Measurements from ENCODE around the gene HIC1. TPM values are rescaled to one million over a fixed set of nuclear protein-coding genes. Genes with fewer than 3 reads are reported as not detected.

The HIC1 gene
- total and polyA plus RNA-seq, 9 of the 15 experiments (the other 6 are each of a cell fraction or from before 2014, with no cell fraction given), result 0.01 to 2.5 (median 0.18) TPM

GRCh38 chr17:2067608-2068024 lies 12.7 kb downstream of the HIC1 start:
- ChIA-PET CTCF (ENCODE audit: low intra/inter-chr PET ratio) (no interaction called here), POLR2A (interaction anchor here (1.1 kb wide), 1 partner anchor 10 kb away, joined by 4 read pairs; no protein-coding TSS in a partner anchor)
- Histone ChIP-seq H3K79me2 (ENCODE audit: control insufficient read depth, insufficient read depth, low read length) (no peaks in the 10 kb centered on the region), H4K20me1 (replicated peaks; ENCODE audit: control insufficient read depth, insufficient read depth, low read length) (no peaks in the 10 kb centered on the region), H3K4me3 (no peak overlapping the region), H3K9me3 (replicated peaks; ENCODE audit: control insufficient read depth, insufficient read depth, low read depth, low read length) (no peaks in the 10 kb centered on the region), H3K27ac (ENCODE audit: extremely low read depth, low read depth, low read length) (no peak overlapping the region), H3K4me2 (ENCODE audit: insufficient read depth, low read length) (no peak overlapping the region), H3K9ac (ENCODE audit: insufficient read depth in 1 of 2, low read depth in 2 of 2, low read length in 2 of 2) (no peak overlapping the region), H3K27me3 (ENCODE audit: control insufficient read depth in 2 of 2, insufficient read depth in 2 of 2, low read length in 2 of 2) (no peaks in the 10 kb centered on the region), H3K4me1 (replicated peaks in 1 of 2; ENCODE audit: control insufficient read depth in 2 of 2, insufficient read depth in 2 of 2, low read length in 2 of 2) (peaks cover 0 to 9% of the 10 kb centered on the region in 2 experiments; a peak in 2 of 5 replicates), H3K9me1 (ENCODE audit: control insufficient read depth, insufficient read depth, low read length) (no peaks in the 10 kb centered on the region), H2AFZ (ENCODE audit: low read depth, low read length) (no peak overlapping the region), H3K36me3 (ENCODE audit: control insufficient read depth, insufficient read depth, low read length) (peaks cover 21% of the 10 kb centered on the region; the same call in 2 of the 3 replicates)
- intact Hi-C loops (cut with micrococcal nuclease) (no loop called here), in situ Hi-C loops (cut with MboI) (loop anchor here (10.0 kb wide), 1 partner anchor 177 kb away; no protein-coding TSS in a partner anchor)
- WGBS (ENCODE audit: insufficient coverage, low coverage, missing lambda C conversion rate), result 61% methylated on average over 3 of the region's 5 CpGs
- no peak for DNase-seq (ENCODE audit: extremely low read depth in 1 of 4, low spot score in 3 of 4)
- no peak for ATAC-seq
- FAIRE-seq, result no peak
- no TSS peak for BruUV-seq (replicated peaks)
- TF ChIP-seq, protein P1, sequence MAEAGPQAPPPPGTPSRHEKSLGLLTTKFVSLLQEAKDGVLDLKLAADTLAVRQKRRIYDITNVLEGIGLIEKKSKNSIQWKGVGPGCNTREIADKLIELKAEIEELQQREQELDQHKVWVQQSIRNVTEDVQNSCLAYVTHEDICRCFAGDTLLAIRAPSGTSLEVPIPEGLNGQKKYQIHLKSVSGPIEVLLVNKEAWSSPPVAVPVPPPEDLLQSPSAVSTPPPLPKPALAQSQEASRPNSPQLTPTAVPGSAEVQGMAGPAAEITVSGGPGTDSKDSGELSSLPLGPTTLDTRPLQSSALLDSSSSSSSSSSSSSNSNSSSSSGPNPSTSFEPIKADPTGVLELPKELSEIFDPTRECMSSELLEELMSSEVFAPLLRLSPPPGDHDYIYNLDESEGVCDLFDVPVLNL (CRISPR knock-in tag; IDR thresholded peaks at IDR 0.05; ENCODE audit: low read depth), result no peak
- TF ChIP-seq POU5F1 (IDR thresholded peaks at IDR 0.05; ENCODE audit: borderline replicate concordance, low read depth, low read length, partially characterized antibody) (no peak), BRCA1 (IDR thresholded peaks at IDR 0.05) (no peak), BRCA1 (CRISPR knock-in tag; IDR thresholded peaks at IDR 0.05) (no peak), DIDO1 (tag; IDR thresholded peaks at IDR 0.05; ENCODE audit: low read depth) (no peak), ZNF324 (CRISPR knock-in tag; IDR thresholded peaks at IDR 0.05) (no peak), TCF7 (IDR thresholded peaks at IDR 0.05; ENCODE audit: borderline replicate concordance) (no peak), NONO (IDR thresholded peaks at IDR 0.05; ENCODE audit: low read depth in 2 of 2, low read length in 1 of 2) (no peak), MYBL2 (IDR thresholded peaks at IDR 0.05; ENCODE audit: low read depth) (no peak), MYBL2 (CRISPR knock-in tag; IDR thresholded peaks at IDR 0.05; ENCODE audit: borderline replicate concordance) (no peak), MYC (IDR thresholded peaks at IDR 0.05; ENCODE audit: low read depth, low read length) (no peak), MYC (CRISPR knock-in tag; IDR thresholded peaks at IDR 0.05; ENCODE audit: borderline replicate concordance, low read depth) (no peak), BACH1 (tag; IDR thresholded peaks at IDR 0.05) (no peak), ZZZ3 (IDR thresholded peaks at IDR 0.05) (no peak)
- TF ChIP-seq, protein P2, sequence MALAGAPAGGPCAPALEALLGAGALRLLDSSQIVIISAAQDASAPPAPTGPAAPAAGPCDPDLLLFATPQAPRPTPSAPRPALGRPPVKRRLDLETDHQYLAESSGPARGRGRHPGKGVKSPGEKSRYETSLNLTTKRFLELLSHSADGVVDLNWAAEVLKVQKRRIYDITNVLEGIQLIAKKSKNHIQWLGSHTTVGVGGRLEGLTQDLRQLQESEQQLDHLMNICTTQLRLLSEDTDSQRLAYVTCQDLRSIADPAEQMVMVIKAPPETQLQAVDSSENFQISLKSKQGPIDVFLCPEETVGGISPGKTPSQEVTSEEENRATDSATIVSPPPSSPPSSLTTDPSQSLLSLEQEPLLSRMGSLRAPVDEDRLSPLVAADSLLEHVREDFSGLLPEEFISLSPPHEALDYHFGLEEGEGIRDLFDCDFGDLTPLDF (CRISPR knock-in tag; IDR thresholded peaks at IDR 0.05), result no peak

Measured in K562 (cell line).